ENCODE results near the gene MTARC1. TPM values are rescaled to one million over a fixed set of nuclear protein-coding genes. Genes with fewer than 3 reads are reported as not detected.

The MTARC1 gene
- total RNA-seq, 4 donors from 2014 or later: 76.4 to 291 (median 196) TPM

- no peak for TF ChIP-seq CTCF (IDR thresholded peaks at IDR 0.05; ENCODE audit: low read depth)
These were observed 39.3 kb downstream of the MTARC1 start for GRCh38 chr1:220825819-220826551.

- no peak for TF ChIP-seq CTCF (IDR thresholded peaks at IDR 0.05; ENCODE audit: low read depth)
These were observed 40.0 kb downstream of the MTARC1 start for GRCh38 chr1:220826729-220827128.

GRCh38 chr1:220827445-220828178 is 40.9 kb downstream of the MTARC1 start:
- no peak for TF ChIP-seq CTCF (IDR thresholded peaks at IDR 0.05; ENCODE audit: low read depth)

- no peak for TF ChIP-seq CTCF (IDR thresholded peaks at IDR 0.05; ENCODE audit: low read depth)
These were observed 41.4 kb downstream of the MTARC1 start for GRCh38 chr1:220828179-220828490.

GRCh38 chr1:220828950-220829586 is 42.4 kb downstream of the MTARC1 start:
- TF ChIP-seq CTCF (IDR thresholded peaks at IDR 0.05; ENCODE audit: low read depth): no peak

- no peak for TF ChIP-seq CTCF (IDR thresholded peaks at IDR 0.05; ENCODE audit: low read depth)
These were observed 46.7 kb downstream of the MTARC1 start for GRCh38 chr1:220833436-220833835.

- TF ChIP-seq CTCF (IDR thresholded peaks at IDR 0.05; ENCODE audit: low read depth): no peak
These were observed 47.6 kb downstream of the MTARC1 start for GRCh38 chr1:220834155-220834870.

All from subcutaneous adipose tissue (tissue), 4 donors.